Hepatocyte (in vitro differentiated cells): Measurements from ENCODE around the gene NCAM1. TPM values are rescaled to one million over a fixed set of nuclear protein-coding genes. Genes with fewer than 3 reads are reported as not detected.

Source experiments
- DNase-seq: peaks from one replicate; pipeline ENCODE4 v3.0.0-alpha.2; 2016; ENCODE audit warnings: low spot score
- H2AFZ ChIP-seq: fragments of 200-600 bp; sonication (generic); 2 replicates; pipeline ENCODE4 v1.6.0; 2016; ENCODE audit warnings: antibody characterized with exemption, mild to moderate bottlenecking
- H3K27ac ChIP-seq: fragments of 200-600 bp; sonication (generic); 2 replicates; pipeline ENCODE4 v1.5.1; 2016; ENCODE audit warnings: mild to moderate bottlenecking
- H3K27me3 ChIP-seq: fragments of 200-600 bp; sonication (generic); 2 replicates; pipeline ENCODE4 v1.6.1; 2016
- H3K36me3 ChIP-seq: fragments of 200-600 bp; sonication (generic); replicated peaks from 2 replicates; pipeline ENCODE4 v1.5.1; 2016; ENCODE audit warnings: low read depth; ENCODE audit not compliant: insufficient read depth
- H3K4me1 ChIP-seq: fragments of 200-600 bp; sonication (generic); 2 replicates; pipeline ENCODE4 v1.5.1; 2016; ENCODE audit warnings: mild to moderate bottlenecking, moderate library complexity; ENCODE audit not compliant: insufficient read depth
- H3K4me2 ChIP-seq: fragments of 200-600 bp; sonication (generic); 2 replicates; pipeline ENCODE4 v1.6.0; 2016
- H3K4me3 ChIP-seq: fragments of 200-600 bp; sonication (generic); 2 replicates; pipeline ENCODE4 v1.5.1; 2016; ENCODE audit warnings: mild to moderate bottlenecking
- H3K79me2 ChIP-seq: fragments of 200-600 bp; sonication (generic); 2 replicates; pipeline ENCODE4 v1.6.0; 2017; ENCODE audit warnings: mild to moderate bottlenecking
- H3K9me2 ChIP-seq: fragments of 200-600 bp; sonication (generic); replicated peaks from 2 replicates; pipeline ENCODE4 v1.6.0; 2017; ENCODE audit warnings: mild to moderate bottlenecking; ENCODE audit not compliant: insufficient read depth
- H3K9me3 ChIP-seq: fragments of 200-600 bp; sonication (generic); 2 replicates; pipeline ENCODE4 v1.5.1; 2016; ENCODE audit warnings: low read depth, mild to moderate bottlenecking
- H4K20me1 ChIP-seq: fragments of 200-600 bp; sonication (generic); 2 replicates; pipeline ENCODE4 v1.6.0; 2016; ENCODE audit warnings: mild to moderate bottlenecking; ENCODE audit not compliant: insufficient read depth, poor library complexity, severe bottlenecking
- CTCF ChIP-seq: fragments of 200-600 bp; sonication (generic); IDR thresholded peaks from 2 replicates; pipeline ENCODE4 v1.5.1; 2016; ENCODE audit warnings: antibody characterized with exemption, mild to moderate bottlenecking; ENCODE audit not compliant: poor library complexity
- EZH2 ChIP-seq: fragments of 200-600 bp; sonication (generic); IDR thresholded peaks from 2 replicates; pipeline ENCODE4 v1.6.1; 2016; ENCODE audit warnings: antibody characterized with exemption, mild to moderate bottlenecking, borderline replicate concordance
- EZH2phosphoT487 ChIP-seq: fragments of 200-600 bp; sonication (generic); IDR thresholded peaks from one replicate; pipeline ENCODE4 v1.6.1; 2018; ENCODE audit warnings: antibody characterized with exemption, mild to moderate bottlenecking, low read depth, moderate library complexity; ENCODE audit not compliant: unreplicated experiment, severe bottlenecking
- WGBS: methylation state at CpG from one replicate; pipeline ENCODE4 v1.1.6; 2016; ENCODE audit warnings: low lambda C conversion rate; ENCODE audit errors: missing lambda C conversion rate; 5-methylcytosine and 5-hydroxymethylcytosine counted together
- polyA plus RNA-seq: library from polyadenylated mRNA; unstranded; fragments of >200 nt; fragmentation: Nextera tagmentation; extraction: Ambion mirVana; gene quantifications from 2 replicates; pipeline ENCODE4 v1.2.1, GENCODE V29; 2016
- total RNA-seq: library from RNA; depleted of rRNA; stranded (reverse); fragments of >200 nt; gene quantifications from 2 replicates; pipeline ENCODE4 v1.2.3, GENCODE V29; 2014

The NCAM1 gene
- total and polyA plus RNA-seq, 2 experiments from 2014 or later = 12.4 to 27.2 TPM

GRCh38 chr11:113255741-113256140 lies 294.5 kb downstream of the NCAM1 start:
- TF ChIP-seq EZH2 = no peak
- no peak for TF ChIP-seq EZH2phosphoT487
- TF ChIP-seq CTCF = no peak
- Histone ChIP-seq H3K27me3 (no peaks in the 10 kb centered on the region), H3K36me3 (no peaks in the 10 kb centered on the region), H3K4me2 (no peak overlapping the region), H3K9me2 (no peaks in the 10 kb centered on the region), H3K4me3 (no peak overlapping the region), H3K27ac (no peak overlapping the region), H2AFZ (no peak overlapping the region), H4K20me1 (no peaks in the 10 kb centered on the region), H3K79me2 (no peaks in the 10 kb centered on the region), H3K4me1 (no peaks in the 10 kb centered on the region), H3K9me3 (no peaks in the 10 kb centered on the region)
- WGBS = 88% methylated on average over 6 of the region's 6 CpGs
- DNase-seq = no peak

GRCh38 chr11:113256431-113257202 lies 295.4 kb downstream of the NCAM1 start:
- Histone ChIP-seq H3K4me2 (no peak overlapping the region), H3K79me2 (no peaks in the 10 kb centered on the region), H3K9me3 (no peaks in the 10 kb centered on the region), H3K36me3 (no peaks in the 10 kb centered on the region), H3K4me1 (no peaks in the 10 kb centered on the region), H2AFZ (no peak overlapping the region), H4K20me1 (no peaks in the 10 kb centered on the region), H3K9me2 (no peaks in the 10 kb centered on the region), H3K27me3 (no peaks in the 10 kb centered on the region), H3K27ac (no peak overlapping the region), H3K4me3 (no peak overlapping the region)
- no peak for TF ChIP-seq CTCF
- no peak for TF ChIP-seq EZH2phosphoT487
- TF ChIP-seq EZH2 = no peak
- 88% methylated on average over 3 of the region's 3 CpGs for WGBS
- no peak for DNase-seq

GRCh38 chr11:113260096-113260425 lies 298.8 kb downstream of the NCAM1 start:
- Histone ChIP-seq H4K20me1 (no peaks in the 10 kb centered on the region), H3K79me2 (no peaks in the 10 kb centered on the region), H3K36me3 (no peaks in the 10 kb centered on the region), H3K4me1 (no peaks in the 10 kb centered on the region), H3K9me3 (no peaks in the 10 kb centered on the region), H3K4me3 (no peak overlapping the region), H3K27me3 (no peaks in the 10 kb centered on the region), H2AFZ (no peak overlapping the region), H3K4me2 (no peak overlapping the region), H3K9me2 (no peaks in the 10 kb centered on the region), H3K27ac (no peak overlapping the region)
- WGBS = 98% methylated on average over 9 of the region's 9 CpGs
- no peak for TF ChIP-seq CTCF
- TF ChIP-seq EZH2phosphoT487 = no peak
- DNase-seq = no peak
